Measurements from ENCODE around the gene B4GALT4. TPM values are rescaled to one million over a fixed set of nuclear protein-coding genes. Genes with fewer than 3 reads are reported as not detected.

Gene B4GALT4
- total and polyA plus RNA-seq, 12 donors, result 9.0 to 23.2 (median 11.6) TPM

- TF ChIP-seq, protein P1, sequence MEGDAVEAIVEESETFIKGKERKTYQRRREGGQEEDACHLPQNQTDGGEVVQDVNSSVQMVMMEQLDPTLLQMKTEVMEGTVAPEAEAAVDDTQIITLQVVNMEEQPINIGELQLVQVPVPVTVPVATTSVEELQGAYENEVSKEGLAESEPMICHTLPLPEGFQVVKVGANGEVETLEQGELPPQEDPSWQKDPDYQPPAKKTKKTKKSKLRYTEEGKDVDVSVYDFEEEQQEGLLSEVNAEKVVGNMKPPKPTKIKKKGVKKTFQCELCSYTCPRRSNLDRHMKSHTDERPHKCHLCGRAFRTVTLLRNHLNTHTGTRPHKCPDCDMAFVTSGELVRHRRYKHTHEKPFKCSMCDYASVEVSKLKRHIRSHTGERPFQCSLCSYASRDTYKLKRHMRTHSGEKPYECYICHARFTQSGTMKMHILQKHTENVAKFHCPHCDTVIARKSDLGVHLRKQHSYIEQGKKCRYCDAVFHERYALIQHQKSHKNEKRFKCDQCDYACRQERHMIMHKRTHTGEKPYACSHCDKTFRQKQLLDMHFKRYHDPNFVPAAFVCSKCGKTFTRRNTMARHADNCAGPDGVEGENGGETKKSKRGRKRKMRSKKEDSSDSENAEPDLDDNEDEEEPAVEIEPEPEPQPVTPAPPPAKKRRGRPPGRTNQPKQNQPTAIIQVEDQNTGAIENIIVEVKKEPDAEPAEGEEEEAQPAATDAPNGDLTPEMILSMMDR (IDR thresholded peaks at IDR 0.05), result no peak
- H3K27me3 ChIP-seq, result no peaks in the 10 kb centered on the region
- ATAC-seq, result no peak
- peaks cover 0 to 85% (median 39%) of the 10 kb centered on the region in 9 donors for H3K36me3 ChIP-seq
- H3K4me1 ChIP-seq, result peaks cover 0 to 14% (median 7%) of the 10 kb centered on the region in 9 donors
- H3K4me3 ChIP-seq, result no peak overlapping the region
- 34 to 39% methylated on average over 4 of the region's 4 CpGs for WGBS, 2 donors
- DNase-seq, result no peak
- no peak overlapping the region for H3K27ac ChIP-seq
- no peaks in the 10 kb centered on the region for H3K9me3 ChIP-seq
- intact Hi-C loops (cut with DNase I), result no loop called here
Observed at GRCh38 chr3:119211193-119211592, 29.5 kb downstream of the B4GALT4 start.

DNA sequence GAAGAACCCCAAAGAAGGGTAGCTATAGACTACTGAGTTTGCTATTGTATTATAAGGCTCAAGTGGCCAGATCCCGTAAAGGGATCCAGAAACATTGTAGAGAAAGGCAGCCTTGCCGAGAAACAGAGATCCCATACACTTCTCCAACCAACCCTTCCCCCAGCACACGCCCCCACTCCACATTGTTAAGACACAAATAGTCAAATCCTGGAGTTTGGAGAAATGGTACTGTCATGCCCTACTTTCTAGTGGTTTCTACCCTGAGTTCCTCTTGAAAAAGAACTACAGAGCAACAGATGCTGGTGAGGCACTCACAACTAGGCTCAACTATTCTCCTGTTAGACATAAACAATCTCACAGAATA is 33.2 kb downstream of the B4GALT4 start:
- H3K27ac ChIP-seq, result no peak overlapping the region
- DNase-seq, result no peak
- ATAC-seq, result no peak
- no peaks in the 10 kb centered on the region for H3K9me3 ChIP-seq
- WGBS, 2 donors, result 88 to 89% methylated on average over 3 of the region's 3 CpGs
- no peak overlapping the region for H3K4me3 ChIP-seq
- H3K4me1 ChIP-seq, result peaks cover 0 to 21% (median 9%) of the 10 kb centered on the region in 9 donors
- H3K36me3 ChIP-seq, result peaks cover 0 to 48% (median 19%) of the 10 kb centered on the region in 9 donors
- intact Hi-C loops (cut with DNase I), result no loop called here
- TF ChIP-seq, protein P1 (IDR thresholded peaks at IDR 0.05), result no peak
- no peaks in the 10 kb centered on the region for H3K27me3 ChIP-seq

DNA sequence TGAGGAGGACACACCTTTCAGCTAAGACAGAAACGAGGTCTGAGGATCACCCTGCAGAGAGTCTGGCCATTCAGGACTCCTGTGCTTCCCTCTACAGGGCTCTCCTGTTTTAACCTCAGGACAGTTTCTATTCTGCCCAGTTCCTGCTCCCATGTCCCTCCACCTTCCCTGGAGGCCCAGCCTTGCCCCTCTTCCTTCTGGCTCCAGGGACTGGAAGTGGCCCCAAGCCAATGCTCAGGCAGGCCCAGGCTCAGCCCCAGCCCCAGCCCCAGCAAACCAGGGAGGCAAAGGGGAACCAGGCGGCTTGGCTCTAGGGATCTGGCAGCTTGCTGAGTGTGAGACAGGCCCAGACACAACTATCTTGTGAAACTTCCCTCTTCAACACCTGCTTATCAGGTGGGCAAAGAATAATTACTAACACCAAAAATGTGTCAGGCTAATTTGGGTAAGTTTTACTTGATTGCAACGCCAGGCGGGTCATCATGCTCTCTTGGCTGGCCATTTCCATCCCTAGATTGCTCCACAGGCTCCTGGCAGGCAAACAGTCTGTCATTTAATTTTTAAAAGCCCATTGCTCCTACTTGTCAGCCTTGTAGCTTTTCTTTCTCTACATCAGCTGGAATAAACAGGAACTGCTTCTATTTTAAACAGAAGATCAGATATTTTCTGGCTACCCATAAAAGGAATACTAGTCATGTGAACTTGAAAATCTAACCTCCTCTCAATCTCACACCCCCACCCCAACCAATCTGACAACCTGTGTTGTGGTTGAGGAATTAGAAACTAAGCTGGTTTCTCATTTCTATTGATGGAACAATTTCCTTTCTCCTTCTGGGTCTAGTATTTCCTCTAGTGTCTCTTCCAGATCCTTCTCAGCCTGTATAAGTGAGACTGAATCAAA is 33.8 kb downstream of the B4GALT4 start:
- 51 to 54% methylated on average over 4 of the region's 4 CpGs for WGBS, 2 donors
- no peaks in the 10 kb centered on the region for H3K27me3 ChIP-seq
- H3K4me3 ChIP-seq, result no peak overlapping the region
- TF ChIP-seq, protein P1 (IDR thresholded peaks at IDR 0.05), result peak in 1 of 9 donors; percentile 4
- intact Hi-C loops (cut with DNase I), result no loop called here
- H3K9me3 ChIP-seq, result no peaks in the 10 kb centered on the region
- DNase-seq, result no peak
- H3K4me1 ChIP-seq, result peaks cover 0 to 21% (median 9%) of the 10 kb centered on the region in 9 donors
- ATAC-seq, result peak; percentile 51 to 81 (median 64)
- H3K36me3 ChIP-seq, result peaks cover 0 to 41% (median 12%) of the 10 kb centered on the region in 9 donors
- peak overlapping the region in 2 of 10 donors; percentile 9 to 15 for H3K27ac ChIP-seq

DNA sequence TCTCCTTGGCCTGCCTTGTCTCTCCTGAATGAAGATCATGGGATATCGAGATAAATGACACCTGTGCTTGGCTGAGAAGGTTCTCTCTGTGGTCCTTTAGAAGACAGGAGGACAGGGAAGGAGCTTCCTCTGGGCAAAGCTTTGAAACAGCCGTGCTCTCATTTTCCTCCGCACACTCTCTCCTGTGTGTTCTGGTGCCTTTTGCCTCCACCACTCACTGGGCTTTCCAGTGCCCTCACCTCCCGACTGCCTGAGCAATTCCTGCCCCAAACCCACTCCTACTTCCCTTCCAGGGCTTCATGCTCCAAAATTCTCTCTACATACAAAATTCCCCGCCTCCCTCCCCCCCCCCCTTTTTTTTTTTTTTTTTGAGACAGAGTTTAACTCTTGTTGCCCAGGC is 35.0 kb downstream of the B4GALT4 start:
- ATAC-seq, result peak in 1 of 8 donors; percentile 27
- no peak for DNase-seq
- Histone ChIP-seq H3K36me3 (peaks cover 0 to 29% (median 6%) of the 10 kb centered on the region in 9 donors), H3K9me3 (no peaks in the 10 kb centered on the region), H3K27me3 (no peaks in the 10 kb centered on the region), H3K4me3 (no peak overlapping the region), H3K4me1 (peaks cover 0 to 21% (median 9%) of the 10 kb centered on the region in 9 donors), H3K27ac (no peak overlapping the region)
- intact Hi-C loops (cut with DNase I), result no loop called here
- TF ChIP-seq, protein P1 (IDR thresholded peaks at IDR 0.05), result no peak
- 74 to 75% methylated on average over 5 of the region's 5 CpGs for WGBS, 2 donors

Data from heart right ventricle (tissue), 16 donors.